ENCODE measurements around the gene KIRREL3. TPM values are rescaled to one million over a fixed set of nuclear protein-coding genes. Genes with fewer than 3 reads are reported as not detected.

The KIRREL3 gene
- total RNA-seq, 2 donors from 2014 or later: 0.61 to 0.64 TPM

- no peaks in the 10 kb centered on the region for H3K27me3 ChIP-seq
- no peak overlapping the region for H3K27ac ChIP-seq
- no peak overlapping the region for H3K4me3 ChIP-seq
- no peaks in the 10 kb centered on the region for H3K9me3 ChIP-seq
- no peak for TF ChIP-seq CTCF (IDR thresholded peaks at IDR 0.05)
- no peak for DNase-seq
- intact Hi-C loops (cut with DNase I): no loop called here
- H3K9ac ChIP-seq (ENCODE audit: low read depth in 2 of 2, low read length in 2 of 2): no peak overlapping the region
- H3K36me3 ChIP-seq: no peaks in the 10 kb centered on the region
- H3K4me1 ChIP-seq: no peaks in the 10 kb centered on the region
These were observed 228.3 kb downstream of the KIRREL3 start for GRCh38 chr11:126772267-126772666.

- Histone ChIP-seq H3K4me1 (no peaks in the 10 kb centered on the region), H3K27me3 (no peaks in the 10 kb centered on the region), H3K9ac (ENCODE audit: low read depth in 2 of 2, low read length in 2 of 2) (no peak overlapping the region), H3K4me3 (no peak overlapping the region), H3K36me3 (no peaks in the 10 kb centered on the region), H3K9me3 (no peaks in the 10 kb centered on the region), H3K27ac (no peak overlapping the region)
- DNase-seq: no peak
- no peak for TF ChIP-seq CTCF (IDR thresholded peaks at IDR 0.05)
- intact Hi-C loops (cut with DNase I): no loop called here
These were observed 231.9 kb downstream of the KIRREL3 start for GRCh38 chr11:126768702-126769101.

- no peaks in the 10 kb centered on the region for H3K36me3 ChIP-seq
- TF ChIP-seq CTCF (IDR thresholded peaks at IDR 0.05): no peak
- no peaks in the 10 kb centered on the region for H3K27me3 ChIP-seq
- DNase-seq: peak; percentile 23
- H3K4me3 ChIP-seq: no peak overlapping the region
- intact Hi-C loops (cut with DNase I): no loop called here
- H3K9me3 ChIP-seq: no peaks in the 10 kb centered on the region
- no peaks in the 10 kb centered on the region for H3K4me1 ChIP-seq
- H3K9ac ChIP-seq (ENCODE audit: low read depth in 2 of 2, low read length in 2 of 2): no peak overlapping the region
- H3K27ac ChIP-seq: no peak overlapping the region
These were observed 234.1 kb downstream of the KIRREL3 start for GRCh38 chr11:126766440-126766839.

GRCh38 chr11:126765196-126765595, 235.4 kb downstream of the KIRREL3 start:
- Histone ChIP-seq H3K27me3 (no peaks in the 10 kb centered on the region), H3K27ac (no peak overlapping the region), H3K4me1 (no peaks in the 10 kb centered on the region), H3K36me3 (no peaks in the 10 kb centered on the region), H3K9ac (ENCODE audit: low read depth in 2 of 2, low read length in 2 of 2) (no peak overlapping the region), H3K9me3 (no peaks in the 10 kb centered on the region), H3K4me3 (no peak overlapping the region)
- no peak for DNase-seq
- intact Hi-C loops (cut with DNase I): no loop called here
- TF ChIP-seq CTCF (IDR thresholded peaks at IDR 0.05): no peak

DNA sequence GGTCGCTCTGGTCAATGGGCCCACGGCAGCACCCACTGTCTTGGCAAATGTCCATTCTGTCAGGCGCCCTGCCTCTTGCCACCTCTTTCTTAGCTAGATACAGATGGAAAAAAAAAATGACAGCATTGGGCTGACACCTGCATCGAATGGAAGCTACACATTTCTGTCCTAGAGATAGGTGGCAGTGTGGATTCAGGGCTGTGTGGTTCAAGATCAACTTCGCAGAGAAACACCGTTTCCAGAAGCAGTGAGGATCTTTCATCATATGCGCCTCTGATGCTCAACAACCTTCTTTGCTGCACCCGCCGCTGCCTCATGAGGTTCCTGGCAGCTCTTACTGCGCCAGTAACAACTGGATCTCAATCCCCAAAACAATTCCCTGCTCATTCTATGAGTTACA, 236.3 kb downstream of the KIRREL3 start:
- no peak overlapping the region for H3K9ac ChIP-seq (ENCODE audit: low read depth in 2 of 2, low read length in 2 of 2)
- no peaks in the 10 kb centered on the region for H3K9me3 ChIP-seq
- intact Hi-C loops (cut with DNase I): no loop called here
- no peaks in the 10 kb centered on the region for H3K36me3 ChIP-seq
- no peak overlapping the region for H3K4me3 ChIP-seq
- no peak for DNase-seq
- H3K27me3 ChIP-seq: no peaks in the 10 kb centered on the region
- H3K4me1 ChIP-seq: no peaks in the 10 kb centered on the region
- H3K27ac ChIP-seq: no peak overlapping the region
- no peak for TF ChIP-seq CTCF (IDR thresholded peaks at IDR 0.05)

DNA sequence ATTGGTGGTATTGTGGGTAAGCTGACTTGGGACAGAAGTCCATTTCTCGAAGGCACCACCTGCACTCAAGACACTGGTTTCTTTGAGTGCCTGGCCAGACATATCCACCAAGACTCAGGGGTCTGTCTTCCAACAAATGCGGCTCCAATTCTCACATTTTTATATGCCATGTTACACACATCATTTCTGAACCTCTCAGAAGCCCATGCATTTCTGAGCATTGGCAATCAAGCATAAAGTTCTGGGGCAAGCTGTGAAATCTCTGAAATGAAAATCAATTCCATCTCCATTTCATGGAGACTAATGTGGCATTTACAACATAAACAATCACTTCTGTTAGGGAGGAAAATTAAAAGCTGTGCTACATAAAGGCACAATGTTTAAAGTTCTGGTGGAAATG, 243.7 kb downstream of the KIRREL3 start:
- Histone ChIP-seq H3K9me3 (no peaks in the 10 kb centered on the region), H3K4me1 (no peaks in the 10 kb centered on the region), H3K9ac (ENCODE audit: low read depth in 2 of 2, low read length in 2 of 2) (no peak overlapping the region), H3K27ac (no peak overlapping the region), H3K27me3 (no peaks in the 10 kb centered on the region), H3K36me3 (no peaks in the 10 kb centered on the region), H3K4me3 (no peak overlapping the region)
- no peak for TF ChIP-seq CTCF (IDR thresholded peaks at IDR 0.05)
- no peak for DNase-seq
- intact Hi-C loops (cut with DNase I): no loop called here
